22Rv1 (cell line): ENCODE data around the gene THAP4.

ENCODE experiments used
- CTCF ChIP-seq: fragments of 450-650 bp; IDR thresholded peaks from 2 replicates; pipeline ENCODE4 v1.5.1; 2017; ENCODE audit warnings: mild to moderate bottlenecking
- ZFX ChIP-seq: fragments of 450-650 bp; IDR thresholded peaks from 2 replicates; pipeline ENCODE4 v1.6.1; 2017; ENCODE audit warnings: antibody characterized with exemption, borderline replicate concordance

GRCh38 chr2:241677392-241677791 is 40.4 kb upstream of the THAP4 start:
- TF ChIP-seq CTCF = no peak
- TF ChIP-seq ZFX = no peak
